ENCODE results near the gene YBX1.

DNA sequence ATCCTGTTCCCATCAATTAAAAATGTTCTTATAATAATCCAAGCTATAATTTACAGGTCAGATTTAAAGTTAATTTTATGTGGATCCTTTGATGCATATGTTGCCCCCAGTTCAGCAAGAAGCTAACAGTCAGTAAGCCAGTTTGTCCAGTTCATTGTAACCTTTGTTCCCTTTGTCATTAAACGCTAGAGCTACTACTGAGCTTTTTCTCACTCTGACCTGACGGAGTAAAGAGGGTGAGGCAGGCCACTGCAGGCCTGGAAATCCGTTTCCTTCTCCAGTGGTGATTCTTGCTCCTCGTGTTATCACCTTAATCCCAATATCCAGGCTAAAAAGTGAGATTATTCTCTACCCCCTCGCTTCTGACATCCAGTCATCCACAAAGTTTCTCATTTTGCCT is 10.2 kb downstream of the YBX1 start:
- TF ChIP-seq, protein P1, sequence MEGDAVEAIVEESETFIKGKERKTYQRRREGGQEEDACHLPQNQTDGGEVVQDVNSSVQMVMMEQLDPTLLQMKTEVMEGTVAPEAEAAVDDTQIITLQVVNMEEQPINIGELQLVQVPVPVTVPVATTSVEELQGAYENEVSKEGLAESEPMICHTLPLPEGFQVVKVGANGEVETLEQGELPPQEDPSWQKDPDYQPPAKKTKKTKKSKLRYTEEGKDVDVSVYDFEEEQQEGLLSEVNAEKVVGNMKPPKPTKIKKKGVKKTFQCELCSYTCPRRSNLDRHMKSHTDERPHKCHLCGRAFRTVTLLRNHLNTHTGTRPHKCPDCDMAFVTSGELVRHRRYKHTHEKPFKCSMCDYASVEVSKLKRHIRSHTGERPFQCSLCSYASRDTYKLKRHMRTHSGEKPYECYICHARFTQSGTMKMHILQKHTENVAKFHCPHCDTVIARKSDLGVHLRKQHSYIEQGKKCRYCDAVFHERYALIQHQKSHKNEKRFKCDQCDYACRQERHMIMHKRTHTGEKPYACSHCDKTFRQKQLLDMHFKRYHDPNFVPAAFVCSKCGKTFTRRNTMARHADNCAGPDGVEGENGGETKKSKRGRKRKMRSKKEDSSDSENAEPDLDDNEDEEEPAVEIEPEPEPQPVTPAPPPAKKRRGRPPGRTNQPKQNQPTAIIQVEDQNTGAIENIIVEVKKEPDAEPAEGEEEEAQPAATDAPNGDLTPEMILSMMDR (IDR thresholded peaks at IDR 0.05), result no peak
- no peak for TF ChIP-seq POLR2A (IDR thresholded peaks at IDR 0.05)

All from right lobe of liver (tissue), 4 donors.